Ishikawa (cell line): Measurements from ENCODE around the gene GDF10.

Source experiments
- CEBPB ChIP-seq: IDR thresholded peaks from 2 replicates; pipeline ENCODE4 v1.6.1; 2012
- CREB1 ChIP-seq: IDR thresholded peaks from 2 replicates; pipeline ENCODE4 v1.6.1; 2012; ENCODE audit warnings: low read depth
- EGR1 ChIP-seq: IDR thresholded peaks from 2 replicates; pipeline ENCODE4 v1.6.1; 2012
- EP300 ChIP-seq: IDR thresholded peaks from 2 replicates; pipeline ENCODE4 v1.6.1; 2012; ENCODE audit warnings: borderline replicate concordance
- FOXM1 ChIP-seq: IDR thresholded peaks from 2 replicates; pipeline ENCODE4 v1.6.1; 2012; ENCODE audit warnings: low read depth, borderline replicate concordance
- NFIC ChIP-seq: IDR thresholded peaks from 2 replicates; pipeline ENCODE4 v1.6.1; 2012
- RAD21 ChIP-seq: IDR thresholded peaks from 2 replicates; pipeline ENCODE4 v1.6.1; 2012; ENCODE audit warnings: low read depth
- TAF1 ChIP-seq: IDR thresholded peaks from 2 replicates; pipeline ENCODE4 v1.6.1; 2012; ENCODE audit warnings: low read depth, mild to moderate bottlenecking
- TCF12 ChIP-seq: IDR thresholded peaks from 2 replicates; pipeline ENCODE4 v1.6.1; 2012; ENCODE audit warnings: low read depth
- TEAD4 ChIP-seq: IDR thresholded peaks from 2 replicates; pipeline ENCODE4 v1.6.1; 2012
- YY1 ChIP-seq: IDR thresholded peaks from 2 replicates; pipeline ENCODE4 v1.6.1; 2012; ENCODE audit warnings: low read depth
- ZBTB7A ChIP-seq: IDR thresholded peaks from 2 replicates; pipeline ENCODE4 v1.6.1; 2012; ENCODE audit warnings: low read depth
- TF ChIP-seq, protein P1 (sequence below): IDR thresholded peaks from 2 replicates; pipeline ENCODE4 v1.6.1; 2012
- TF ChIP-seq, protein P2 (sequence below): IDR thresholded peaks from 2 replicates; pipeline ENCODE4 v1.6.1; 2012; ENCODE audit warnings: low read depth, mild to moderate bottlenecking
- TF ChIP-seq, protein P3 (sequence below): IDR thresholded peaks from 2 replicates; pipeline ENCODE4 v1.6.1; 2012

GDF10 gene

DNA sequence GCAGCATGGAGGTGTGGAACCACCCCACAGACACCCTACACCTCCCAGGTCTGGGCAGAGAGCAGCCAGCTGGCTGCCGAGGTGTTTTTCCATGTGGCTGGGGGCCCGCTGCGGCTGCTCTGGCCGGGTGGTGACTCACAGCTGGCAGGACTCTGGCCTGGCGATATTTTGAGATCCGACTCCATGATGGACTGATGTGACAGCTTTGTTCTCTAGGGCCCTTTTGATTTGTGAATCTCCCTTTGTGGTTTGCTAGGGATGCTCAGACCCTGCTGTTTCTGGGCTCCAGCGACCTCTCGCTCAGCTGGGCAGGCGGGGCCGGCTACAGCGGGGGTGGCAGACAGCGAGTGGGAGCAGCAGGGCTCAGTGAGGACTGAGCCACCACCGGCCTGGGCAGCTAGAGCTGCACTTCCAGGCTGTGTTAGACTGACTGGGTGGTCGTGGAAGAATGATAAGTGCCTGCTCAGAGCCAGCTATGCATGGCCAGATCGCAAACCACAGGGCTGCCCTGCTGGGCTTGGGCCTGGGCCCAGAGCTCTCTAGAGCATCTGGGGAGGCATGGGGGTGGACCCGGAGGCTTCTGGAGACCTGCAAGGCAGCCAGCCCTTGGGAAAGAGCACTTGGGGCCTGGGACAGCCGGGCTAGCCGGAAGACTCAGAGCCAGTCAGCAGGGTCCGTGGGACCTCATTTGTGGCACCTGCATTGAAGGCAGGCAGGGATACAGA lies 46.2 kb upstream of the GDF10 start:
- TF ChIP-seq ZBTB7A: no peak
- TF ChIP-seq TAF1: no peak
- no peak for TF ChIP-seq EGR1

DNA sequence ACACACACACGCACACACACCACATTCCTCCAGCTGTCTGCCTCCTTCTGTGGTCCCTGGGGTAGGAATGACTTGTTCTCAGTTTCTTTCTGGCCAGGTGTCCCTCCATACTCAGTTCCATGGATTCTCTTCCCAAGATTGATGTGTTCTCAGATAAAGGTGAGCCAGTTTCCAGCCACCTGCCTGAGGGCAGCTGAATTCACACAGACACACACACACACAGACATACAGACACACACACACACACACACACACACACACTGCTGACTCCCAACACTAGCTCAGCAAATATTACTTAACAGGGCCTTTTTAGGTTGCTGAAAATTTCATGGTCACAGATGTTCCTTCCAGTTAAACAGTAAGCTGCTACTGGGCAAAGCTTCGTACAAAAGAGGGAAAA lies 45.4 kb upstream of the GDF10 start:
- TF ChIP-seq CREB1: no peak
- TF ChIP-seq EGR1: no peak
- TF ChIP-seq FOXM1: no peak
- no peak for TF ChIP-seq YY1
- TF ChIP-seq, protein P1, sequence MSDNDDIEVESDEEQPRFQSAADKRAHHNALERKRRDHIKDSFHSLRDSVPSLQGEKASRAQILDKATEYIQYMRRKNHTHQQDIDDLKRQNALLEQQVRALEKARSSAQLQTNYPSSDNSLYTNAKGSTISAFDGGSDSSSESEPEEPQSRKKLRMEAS: no peak
- TF ChIP-seq TEAD4: no peak

DNA sequence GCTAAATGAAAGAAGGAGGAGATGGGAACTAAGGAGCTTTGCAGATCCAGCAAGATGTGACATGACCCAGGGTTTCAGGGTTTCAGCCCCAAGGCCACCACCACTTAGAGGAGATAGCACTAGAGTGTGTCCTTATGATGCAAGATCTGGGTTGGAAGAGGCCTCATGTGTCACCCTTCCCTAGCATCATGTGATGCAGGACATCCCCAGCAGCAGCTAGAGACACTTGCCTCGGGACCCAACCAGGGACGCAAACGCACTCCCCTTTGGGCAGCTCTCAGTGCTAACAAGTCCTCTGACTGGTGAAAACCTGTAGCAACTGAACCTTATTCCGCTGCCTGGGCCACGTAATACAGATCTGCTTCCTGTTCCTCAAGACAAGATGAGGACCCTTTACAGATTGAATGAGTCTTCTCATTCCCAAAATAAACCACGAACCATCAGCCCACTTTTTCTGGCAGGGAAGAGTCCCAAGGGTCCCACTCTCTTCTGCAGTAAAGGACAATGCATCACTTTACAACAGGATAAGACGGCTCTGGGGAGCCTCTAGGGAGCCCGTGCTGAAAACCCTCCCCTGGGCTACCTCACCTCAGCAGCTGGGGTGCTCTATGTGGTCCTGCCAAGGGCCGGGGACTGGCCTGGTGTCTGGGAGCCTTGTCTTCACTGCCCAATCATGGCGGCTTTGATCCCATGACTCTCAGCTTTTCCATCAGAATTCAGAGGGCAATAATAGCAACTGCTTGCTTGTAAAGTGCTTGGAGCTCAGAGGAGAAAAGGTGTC lies 44.8 kb upstream of the GDF10 start:
- TF ChIP-seq CREB1: no peak

DNA sequence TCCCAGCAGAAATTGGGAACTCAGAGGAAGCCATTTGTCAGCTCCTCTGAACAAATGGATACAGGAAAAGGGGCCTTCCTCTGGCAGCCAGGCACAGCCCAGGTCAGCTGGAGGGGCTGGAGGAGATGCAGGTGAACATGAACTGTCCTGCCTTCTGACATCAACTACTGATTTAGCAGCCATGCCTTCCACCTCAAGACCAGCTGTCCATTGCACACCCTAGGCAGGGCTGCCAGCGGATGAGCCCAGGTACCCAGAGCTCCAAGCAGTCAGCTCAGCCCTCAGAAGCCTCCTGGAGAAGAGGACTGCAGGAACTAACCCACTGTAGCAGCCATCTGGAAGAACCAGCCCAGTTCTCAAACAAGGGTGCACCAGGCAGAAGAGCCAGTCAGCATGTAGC lies 44.1 kb upstream of the GDF10 start:
- TF ChIP-seq CREB1 (no peak), EP300 (no peak), RAD21 (no peak)

DNA sequence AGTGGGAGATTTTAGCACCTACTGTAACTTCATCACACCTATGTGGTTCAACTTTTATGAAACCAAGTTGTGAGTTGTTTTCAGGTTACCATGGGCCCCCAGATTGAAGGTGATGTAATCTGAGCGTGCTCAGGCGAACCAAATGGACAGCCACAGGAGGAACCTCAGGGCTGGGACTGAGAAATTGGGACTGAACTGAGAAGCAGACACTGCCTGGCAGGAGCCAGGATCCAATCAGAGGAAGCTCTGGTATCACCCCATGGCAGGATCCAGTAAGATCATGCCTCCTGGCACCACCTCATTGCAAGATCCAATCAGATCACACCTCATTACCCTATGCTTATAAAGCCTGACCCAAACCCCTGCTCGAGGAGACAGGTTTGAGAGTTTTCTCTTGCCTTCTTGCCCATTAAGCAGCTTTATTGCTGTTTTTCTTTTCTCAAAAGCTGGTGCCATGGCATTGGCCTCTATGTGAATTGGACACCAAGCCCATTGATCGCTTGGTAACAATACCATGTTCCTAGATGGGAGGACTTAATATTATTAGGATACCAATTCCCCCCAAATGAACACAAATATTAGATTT lies 43.2 kb upstream of the GDF10 start:
- TF ChIP-seq YY1 (no peak), EP300 (no peak), TEAD4 (no peak), TAF1 (no peak), CEBPB (no peak), ZBTB7A (no peak), CREB1 (no peak), TCF12 (no peak), FOXM1 (no peak)
- TF ChIP-seq, protein P2, sequence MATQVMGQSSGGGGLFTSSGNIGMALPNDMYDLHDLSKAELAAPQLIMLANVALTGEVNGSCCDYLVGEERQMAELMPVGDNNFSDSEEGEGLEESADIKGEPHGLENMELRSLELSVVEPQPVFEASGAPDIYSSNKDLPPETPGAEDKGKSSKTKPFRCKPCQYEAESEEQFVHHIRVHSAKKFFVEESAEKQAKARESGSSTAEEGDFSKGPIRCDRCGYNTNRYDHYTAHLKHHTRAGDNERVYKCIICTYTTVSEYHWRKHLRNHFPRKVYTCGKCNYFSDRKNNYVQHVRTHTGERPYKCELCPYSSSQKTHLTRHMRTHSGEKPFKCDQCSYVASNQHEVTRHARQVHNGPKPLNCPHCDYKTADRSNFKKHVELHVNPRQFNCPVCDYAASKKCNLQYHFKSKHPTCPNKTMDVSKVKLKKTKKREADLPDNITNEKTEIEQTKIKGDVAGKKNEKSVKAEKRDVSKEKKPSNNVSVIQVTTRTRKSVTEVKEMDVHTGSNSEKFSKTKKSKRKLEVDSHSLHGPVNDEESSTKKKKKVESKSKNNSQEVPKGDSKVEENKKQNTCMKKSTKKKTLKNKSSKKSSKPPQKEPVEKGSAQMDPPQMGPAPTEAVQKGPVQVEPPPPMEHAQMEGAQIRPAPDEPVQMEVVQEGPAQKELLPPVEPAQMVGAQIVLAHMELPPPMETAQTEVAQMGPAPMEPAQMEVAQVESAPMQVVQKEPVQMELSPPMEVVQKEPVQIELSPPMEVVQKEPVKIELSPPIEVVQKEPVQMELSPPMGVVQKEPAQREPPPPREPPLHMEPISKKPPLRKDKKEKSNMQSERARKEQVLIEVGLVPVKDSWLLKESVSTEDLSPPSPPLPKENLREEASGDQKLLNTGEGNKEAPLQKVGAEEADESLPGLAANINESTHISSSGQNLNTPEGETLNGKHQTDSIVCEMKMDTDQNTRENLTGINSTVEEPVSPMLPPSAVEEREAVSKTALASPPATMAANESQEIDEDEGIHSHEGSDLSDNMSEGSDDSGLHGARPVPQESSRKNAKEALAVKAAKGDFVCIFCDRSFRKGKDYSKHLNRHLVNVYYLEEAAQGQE: no peak

DNA sequence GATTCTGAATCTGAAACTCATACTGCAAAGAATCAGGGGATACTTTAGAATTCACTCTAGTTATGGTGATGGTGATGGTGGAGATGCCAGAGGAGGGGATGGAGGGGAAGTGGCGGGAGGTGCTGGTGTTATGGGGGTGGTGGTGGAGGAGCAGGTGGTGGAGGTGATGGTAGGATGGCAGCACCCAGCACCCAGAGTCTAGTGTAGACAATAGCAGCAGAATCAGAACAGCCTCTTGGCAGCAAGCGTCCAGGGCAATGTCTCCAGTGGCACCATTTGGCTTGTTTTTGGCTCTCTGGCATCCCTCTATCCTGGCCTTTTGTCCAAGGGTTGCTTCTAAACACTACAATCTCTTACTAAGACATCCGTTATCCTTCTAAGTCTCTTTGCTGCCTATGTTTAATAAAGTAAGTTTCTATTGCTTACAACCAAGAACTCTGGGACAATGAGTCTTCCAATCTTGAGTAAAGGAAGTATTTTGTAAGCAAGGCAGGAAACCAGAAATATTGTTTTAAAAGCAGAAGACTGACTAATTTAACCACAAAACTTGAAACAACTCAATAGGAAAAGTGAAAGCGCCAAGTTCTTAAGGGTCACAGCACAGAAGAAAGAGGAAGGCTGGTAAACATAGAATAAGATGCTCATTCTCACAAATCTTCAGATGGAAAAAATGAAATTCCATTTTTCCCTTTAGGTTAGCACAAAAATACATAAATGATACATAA lies 42.4 kb upstream of the GDF10 start:
- TF ChIP-seq NFIC (no peak), YY1 (no peak)
- TF ChIP-seq, protein P3, sequence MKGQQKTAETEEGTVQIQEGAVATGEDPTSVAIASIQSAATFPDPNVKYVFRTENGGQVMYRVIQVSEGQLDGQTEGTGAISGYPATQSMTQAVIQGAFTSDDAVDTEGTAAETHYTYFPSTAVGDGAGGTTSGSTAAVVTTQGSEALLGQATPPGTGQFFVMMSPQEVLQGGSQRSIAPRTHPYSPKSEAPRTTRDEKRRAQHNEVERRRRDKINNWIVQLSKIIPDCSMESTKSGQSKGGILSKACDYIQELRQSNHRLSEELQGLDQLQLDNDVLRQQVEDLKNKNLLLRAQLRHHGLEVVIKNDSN: no peak

DNA sequence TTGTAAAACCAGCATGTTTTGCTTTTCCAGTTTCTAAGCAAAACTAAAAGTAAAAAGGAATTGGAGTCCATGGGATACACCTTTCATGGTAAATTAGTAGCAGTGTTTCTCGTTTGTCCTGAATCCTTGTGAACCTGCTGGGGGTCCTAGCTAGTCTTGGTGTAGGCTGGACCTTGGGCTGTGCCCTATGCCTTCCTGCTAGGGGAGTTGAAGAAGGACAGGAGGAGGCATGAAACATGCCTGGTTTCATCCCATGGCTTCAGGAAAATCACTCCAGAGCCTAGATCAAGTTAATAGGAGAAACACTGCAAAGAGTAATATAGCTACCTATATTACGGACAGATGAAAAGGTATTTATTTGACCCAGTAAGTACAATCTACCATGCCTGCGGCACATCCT lies 41.1 kb upstream of the GDF10 start:
- TF ChIP-seq CREB1 (no peak), TEAD4 (no peak), YY1 (no peak), FOXM1 (no peak), ZBTB7A (no peak), RAD21 (no peak), TCF12 (no peak), EGR1 (no peak), EP300 (no peak), NFIC (no peak)
- TF ChIP-seq, protein P3: no peak
- TF ChIP-seq, protein P2: no peak
